ENCODE measurements around the gene KRT3. TPM values are rescaled to one million over a fixed set of nuclear protein-coding genes. Genes with fewer than 3 reads are reported as not detected.

The KRT3 gene
- total RNA-seq, 1 donor from 2014 or later, result not detected

GRCh38 chr12:52813885-52814709 lies 18.2 kb upstream of the KRT3 start, which contains the start of gene KRT4:
Gene KRT4 (minus strand): TSS chr12:52814116. CDS start chr12:52814058, 58 bp downstream.
- no peak within 1 kb of the TSS for H3K9ac ChIP-seq (ENCODE audit: low read depth in 1 of 3, low read length in 3 of 3)
- no peak within 1 kb of the TSS for H3K27ac ChIP-seq (ENCODE audit: low read depth, low read length)
- no peaks in the 10 kb centered on the region for H3K36me3 ChIP-seq (ENCODE audit: control insufficient read depth in 3 of 3, insufficient read depth in 3 of 3, low read length in 3 of 3)
- no peak within 1 kb of the TSS for H3K4me3 ChIP-seq (ENCODE audit: low read length in 3 of 3)
- H3K9me3 ChIP-seq (ENCODE audit: control insufficient read depth in 3 of 3, low read length in 3 of 3), result no peaks in the 10 kb centered on the region
- peaks cover 15 to 21% (median 19%) of the 10 kb centered on the region in 3 donors for H3K27me3 ChIP-seq (ENCODE audit: control insufficient read depth in 3 of 3, insufficient read depth in 3 of 3, low read length in 3 of 3)
- no peaks in the 10 kb centered on the region for H3K4me1 ChIP-seq (ENCODE audit: control insufficient read depth in 3 of 3, insufficient read depth in 3 of 3, low read length in 3 of 3)

- no peak overlapping the region for H3K4me3 ChIP-seq (ENCODE audit: low read length in 3 of 3)
- peaks cover 12 to 22% (median 20%) of the 10 kb centered on the region in 3 donors for H3K27me3 ChIP-seq (ENCODE audit: control insufficient read depth in 3 of 3, insufficient read depth in 3 of 3, low read length in 3 of 3)
- H3K27ac ChIP-seq (ENCODE audit: low read depth, low read length), result no peak overlapping the region
- H3K9me3 ChIP-seq (ENCODE audit: control insufficient read depth in 3 of 3, low read length in 3 of 3), result no peaks in the 10 kb centered on the region
- no peak overlapping the region for H3K9ac ChIP-seq (ENCODE audit: low read depth in 1 of 3, low read length in 3 of 3)
- H3K4me1 ChIP-seq (ENCODE audit: control insufficient read depth in 3 of 3, insufficient read depth in 3 of 3, low read length in 3 of 3), result no peaks in the 10 kb centered on the region
- H3K36me3 ChIP-seq (ENCODE audit: control insufficient read depth in 3 of 3, insufficient read depth in 3 of 3, low read length in 3 of 3), result no peaks in the 10 kb centered on the region
Observed at GRCh38 chr12:52813203-52813819, 17.4 kb upstream of the KRT3 start.

- Histone ChIP-seq H3K4me3 (ENCODE audit: low read length in 3 of 3) (no peak overlapping the region), H3K27me3 (ENCODE audit: control insufficient read depth in 3 of 3, insufficient read depth in 3 of 3, low read length in 3 of 3) (peaks cover 12 to 19% (median 17%) of the 10 kb centered on the region in 3 donors), H3K9me3 (ENCODE audit: control insufficient read depth in 3 of 3, low read length in 3 of 3) (no peaks in the 10 kb centered on the region)
Observed at GRCh38 chr12:52812749-52813148, 16.8 kb upstream of the KRT3 start.

GRCh38 chr12:52812073-52812400 lies 16.1 kb upstream of the KRT3 start:
- H3K36me3 ChIP-seq (ENCODE audit: control insufficient read depth in 3 of 3, insufficient read depth in 3 of 3, low read length in 3 of 3), result no peaks in the 10 kb centered on the region
- no peak overlapping the region for H3K4me3 ChIP-seq (ENCODE audit: low read length in 3 of 3)
- H3K27ac ChIP-seq (ENCODE audit: low read depth, low read length), result no peak overlapping the region
- H3K9ac ChIP-seq (ENCODE audit: low read depth in 1 of 3, low read length in 3 of 3), result no peak overlapping the region
- no peaks in the 10 kb centered on the region for H3K4me1 ChIP-seq (ENCODE audit: control insufficient read depth in 3 of 3, insufficient read depth in 3 of 3, low read length in 3 of 3)
- H3K9me3 ChIP-seq (ENCODE audit: control insufficient read depth in 3 of 3, low read length in 3 of 3), result no peaks in the 10 kb centered on the region
- peaks cover 7 to 20% (median 19%) of the 10 kb centered on the region in 3 donors for H3K27me3 ChIP-seq (ENCODE audit: control insufficient read depth in 3 of 3, insufficient read depth in 3 of 3, low read length in 3 of 3)

More at GRCh38 chr12:52812749-52813148, 16.8 kb upstream of the KRT3 start:
- Histone ChIP-seq H3K36me3 (ENCODE audit: control insufficient read depth in 3 of 3, insufficient read depth in 3 of 3, low read length in 3 of 3) (no peaks in the 10 kb centered on the region), H3K27ac (ENCODE audit: low read depth, low read length) (no peak overlapping the region), H3K9ac (ENCODE audit: low read depth in 1 of 3, low read length in 3 of 3) (no peak overlapping the region), H3K4me1 (ENCODE audit: control insufficient read depth in 3 of 3, insufficient read depth in 3 of 3, low read length in 3 of 3) (no peaks in the 10 kb centered on the region)

- no peak overlapping the region for H3K9ac ChIP-seq (ENCODE audit: low read depth in 1 of 3, low read length in 3 of 3)
- no peaks in the 10 kb centered on the region for H3K36me3 ChIP-seq (ENCODE audit: control insufficient read depth in 3 of 3, insufficient read depth in 3 of 3, low read length in 3 of 3)
- H3K9me3 ChIP-seq (ENCODE audit: control insufficient read depth in 3 of 3, low read length in 3 of 3), result no peaks in the 10 kb centered on the region
- H3K27me3 ChIP-seq (ENCODE audit: control insufficient read depth in 3 of 3, insufficient read depth in 3 of 3, low read length in 3 of 3), result peaks cover 7 to 22% (median 21%) of the 10 kb centered on the region in 3 donors
- H3K4me3 ChIP-seq (ENCODE audit: low read length in 3 of 3), result no peak overlapping the region
- no peak overlapping the region for H3K27ac ChIP-seq (ENCODE audit: low read depth, low read length)
- no peaks in the 10 kb centered on the region for H3K4me1 ChIP-seq (ENCODE audit: control insufficient read depth in 3 of 3, insufficient read depth in 3 of 3, low read length in 3 of 3)
Observed at GRCh38 chr12:52811191-52812072, 15.5 kb upstream of the KRT3 start.

- Histone ChIP-seq H3K4me1 (ENCODE audit: control insufficient read depth in 3 of 3, insufficient read depth in 3 of 3, low read length in 3 of 3) (no peaks in the 10 kb centered on the region), H3K9ac (ENCODE audit: low read depth in 1 of 3, low read length in 3 of 3) (no peak overlapping the region), H3K9me3 (ENCODE audit: control insufficient read depth in 3 of 3, low read length in 3 of 3) (no peaks in the 10 kb centered on the region)
Observed at GRCh38 chr12:52810554-52810953, 14.6 kb upstream of the KRT3 start.

GRCh38 chr12:52809166-52809565 lies 13.2 kb upstream of the KRT3 start:
- Histone ChIP-seq H3K9me3 (ENCODE audit: control insufficient read depth in 3 of 3, low read length in 3 of 3) (no peaks in the 10 kb centered on the region), H3K27ac (ENCODE audit: low read depth, low read length) (no peak overlapping the region), H3K4me3 (ENCODE audit: low read length in 3 of 3) (no peak overlapping the region)

More at GRCh38 chr12:52810554-52810953, 14.6 kb upstream of the KRT3 start:
- H3K27me3 ChIP-seq (ENCODE audit: control insufficient read depth in 3 of 3, insufficient read depth in 3 of 3, low read length in 3 of 3), result peaks cover 7 to 24% (median 21%) of the 10 kb centered on the region in 3 donors
- H3K36me3 ChIP-seq (ENCODE audit: control insufficient read depth in 3 of 3, insufficient read depth in 3 of 3, low read length in 3 of 3), result no peaks in the 10 kb centered on the region
- H3K27ac ChIP-seq (ENCODE audit: low read depth, low read length), result no peak overlapping the region
- no peak overlapping the region for H3K4me3 ChIP-seq (ENCODE audit: low read length in 3 of 3)

GRCh38 chr12:52808573-52809160 lies 12.8 kb upstream of the KRT3 start:
- Histone ChIP-seq H3K9me3 (ENCODE audit: control insufficient read depth in 3 of 3, low read length in 3 of 3) (no peaks in the 10 kb centered on the region), H3K27me3 (ENCODE audit: control insufficient read depth in 3 of 3, insufficient read depth in 3 of 3, low read length in 3 of 3) (peaks cover 7 to 27% (median 21%) of the 10 kb centered on the region in 3 donors), H3K4me1 (ENCODE audit: control insufficient read depth in 3 of 3, insufficient read depth in 3 of 3, low read length in 3 of 3) (no peaks in the 10 kb centered on the region), H3K4me3 (ENCODE audit: low read length in 3 of 3) (no peak overlapping the region), H3K36me3 (ENCODE audit: control insufficient read depth in 3 of 3, insufficient read depth in 3 of 3, low read length in 3 of 3) (no peaks in the 10 kb centered on the region), H3K27ac (ENCODE audit: low read depth, low read length) (no peak overlapping the region), H3K9ac (ENCODE audit: low read depth in 1 of 3, low read length in 3 of 3) (no peak overlapping the region)

More at GRCh38 chr12:52809166-52809565, 13.2 kb upstream of the KRT3 start:
- Histone ChIP-seq H3K9ac (ENCODE audit: low read depth in 1 of 3, low read length in 3 of 3) (no peak overlapping the region), H3K4me1 (ENCODE audit: control insufficient read depth in 3 of 3, insufficient read depth in 3 of 3, low read length in 3 of 3) (no peaks in the 10 kb centered on the region), H3K36me3 (ENCODE audit: control insufficient read depth in 3 of 3, insufficient read depth in 3 of 3, low read length in 3 of 3) (no peaks in the 10 kb centered on the region), H3K27me3 (ENCODE audit: control insufficient read depth in 3 of 3, insufficient read depth in 3 of 3, low read length in 3 of 3) (peaks cover 7 to 27% (median 21%) of the 10 kb centered on the region in 3 donors)

GRCh38 chr12:52807544-52808470 lies 11.9 kb upstream of the KRT3 start:
- Histone ChIP-seq H3K27me3 (ENCODE audit: control insufficient read depth in 3 of 3, insufficient read depth in 3 of 3, low read length in 3 of 3) (peaks cover 7 to 27% (median 21%) of the 10 kb centered on the region in 3 donors), H3K36me3 (ENCODE audit: control insufficient read depth in 3 of 3, insufficient read depth in 3 of 3, low read length in 3 of 3) (no peaks in the 10 kb centered on the region), H3K9me3 (ENCODE audit: control insufficient read depth in 3 of 3, low read length in 3 of 3) (no peaks in the 10 kb centered on the region), H3K27ac (ENCODE audit: low read depth, low read length) (no peak overlapping the region), H3K4me3 (ENCODE audit: low read length in 3 of 3) (no peak overlapping the region), H3K9ac (ENCODE audit: low read depth in 1 of 3, low read length in 3 of 3) (no peak overlapping the region), H3K4me1 (ENCODE audit: control insufficient read depth in 3 of 3, insufficient read depth in 3 of 3, low read length in 3 of 3) (no peaks in the 10 kb centered on the region)

All from skeletal muscle tissue (tissue), 4 donors.